HepG2 (cell line): ENCODE data around the gene PCDHGA1. TPM values are rescaled to one million over a fixed set of nuclear protein-coding genes. Genes with fewer than 3 reads are reported as not detected.

Source experiments
- ATAC-seq: fragments of 200-7000 bp; cut with Tn5 transposase; 3 replicates; pipeline ENCODE4 v1.9.1; 2020; ENCODE audit warnings: mild to moderate bottlenecking, moderate library complexity
- BruUV-seq: library from RNA; stranded (reverse); fragments of 400-500 nt; replicated peaks from 2 replicates; lab custom pipeline; 2021; lab: Mats Ljungman, UMichigan
- CTCF ChIA-PET: fragments of 300-600 bp; formaldehyde crosslinking; extraction: SDS; loops from one replicate; lab custom pipeline; 2021; ENCODE audit warnings: low total read pairs, inconsistent platforms, low intra/inter-chr PET ratio; lab: Yijun Ruan, JAX
- POLR2A ChIA-PET: fragments of 350-600 bp; sonication (Branson Sonifier 250); formaldehyde crosslinking; loops from one replicate; lab custom pipeline; 2020; ENCODE audit warnings: antibody characterized with exemption, inconsistent platforms; lab: Yijun Ruan, JAX
- DNase-seq: peaks from one replicate; pipeline ENCODE4 v3.0.0-alpha.2; 2015; ENCODE audit warnings: low spot score
- FAIRE-seq: peaks from 3 replicates; lab custom pipeline; 2011; peaks lifted over from hg19 to GRCh38; lab: Jason Lieb, UNC
- H2AFZ ChIP-seq: one replicate; pipeline ENCODE4 v1.6.1; 2011; ENCODE audit warnings: low read length, inconsistent platforms
- H3K27ac ChIP-seq: fragments of 300-600 bp; 3 replicates; pipeline ENCODE4 v1.8.0; 2011; ENCODE audit warnings: mixed run types, mild to moderate bottlenecking, mixed read lengths, low read length, inconsistent platforms; ENCODE audit not compliant: insufficient read depth; ENCODE audit errors: extremely low read length
- H3K27me3 ChIP-seq, 2 experiments: fragments of 200-600 bp in 1 of 2; 2 replicates in 1 of 2; 3 replicates in 1 of 2; pipeline versions ENCODE4 v1.6.0 to v1.8.0; 2011; ENCODE audit warnings: low read length in 2 of 2, mild to moderate bottlenecking in 2 of 2, moderate library complexity in 2 of 2, inconsistent platforms in 1 of 2; ENCODE audit not compliant: insufficient read depth in 2 of 2, control insufficient read depth in 1 of 2
- H3K36me3 ChIP-seq, 2 experiments: fragments of 200-600 bp in 1 of 2; replicated peaks in 1 of 2; 2 replicates in 1 of 2; 3 replicates in 1 of 2; pipeline versions ENCODE4 v1.5.1 to v1.8.0; 2011; ENCODE audit warnings: low read length in 2 of 2, inconsistent platforms in 1 of 2; ENCODE audit not compliant: insufficient read depth in 2 of 2, control insufficient read depth in 1 of 2
- H3K4me1 ChIP-seq: 2 replicates; pipeline ENCODE4 v1.5.1; 2012; ENCODE audit warnings: low read length, inconsistent platforms; ENCODE audit not compliant: insufficient read depth
- H3K4me2 ChIP-seq: 2 replicates; pipeline ENCODE4 v1.6.0; 2011; ENCODE audit warnings: low read depth, low read length, inconsistent platforms
- H3K4me3 ChIP-seq, 3 experiments: fragments of 200-600 bp in 1 of 3; sonication (generic), shearing (Covaris generic) in 1 of 3; replicated peaks in 1 of 3; 2 replicates each; pipeline ENCODE4 v1.5.1; 2011 to 2016; ENCODE audit warnings: low read length in 3 of 3, inconsistent platforms in 2 of 3, low read depth in 2 of 3, mild to moderate bottlenecking in 2 of 3, control low read depth in 1 of 3, mixed read lengths in 1 of 3; ENCODE audit not compliant: insufficient read depth in 1 of 3
- H3K79me2 ChIP-seq: one replicate; pipeline ENCODE4 v1.6.1; 2011; ENCODE audit warnings: low read length, inconsistent platforms; ENCODE audit not compliant: insufficient read depth
- H3K9ac ChIP-seq: 2 replicates; pipeline ENCODE4 v1.6.0; 2011; ENCODE audit warnings: mild to moderate bottlenecking, low read depth, low read length, inconsistent platforms; ENCODE audit not compliant: insufficient read depth
- H3K9me3 ChIP-seq: 2 replicates; pipeline ENCODE4 v1.5.1; 2012; ENCODE audit warnings: mild to moderate bottlenecking, low read length
- H4K20me1 ChIP-seq: 2 replicates; pipeline ENCODE4 v1.6.0; 2011; ENCODE audit warnings: inconsistent platforms, mild to moderate bottlenecking, low read length, moderate library complexity; ENCODE audit not compliant: insufficient read depth
- CEBPB ChIP-seq: IDR thresholded peaks from 2 replicates; pipeline ENCODE4 v1.6.1; 2011; ENCODE audit warnings: low read depth, low read length, improper control_type of control experiment, borderline replicate concordance
- CTCF ChIP-seq: sonication (generic); formaldehyde crosslinking; IDR thresholded peaks from 2 replicates; pipeline ENCODE4 v1.5.0; 2020; ENCODE audit warnings: mild to moderate bottlenecking, missing genetic modification reagents, moderate library complexity
- GATAD1 ChIP-seq: IDR thresholded peaks from 2 replicates; pipeline ENCODE4 v1.6.1; 2016; ENCODE audit warnings: missing genetic modification reagents, missing compliant biosample characterization
- GPN1 ChIP-seq: sonication (generic); formaldehyde crosslinking; IDR thresholded peaks from 2 replicates; pipeline ENCODE4 v1.5.1; 2020; ENCODE audit warnings: missing genetic modification reagents, borderline replicate concordance
- KAT2B ChIP-seq: fragments of 150-350 bp; IDR thresholded peaks from 2 replicates; pipeline ENCODE4 v1.6.1; 2014; ENCODE audit warnings: low read depth, low read length, borderline replicate concordance
- KDM4B ChIP-seq: sonication (generic); formaldehyde crosslinking; IDR thresholded peaks from 2 replicates; pipeline ENCODE4 v1.4.0; 2020; ENCODE audit warnings: missing genetic modification reagents
- MBD4 ChIP-seq: IDR thresholded peaks from 2 replicates; pipeline ENCODE4 v1.6.1; 2012; ENCODE audit warnings: low read length, inconsistent platforms, borderline replicate concordance
- NFIB ChIP-seq: sonication (generic); formaldehyde crosslinking; IDR thresholded peaks from 2 replicates; pipeline ENCODE4 v1.9.0; 2021; ENCODE audit warnings: missing genetic modification reagents, mild to moderate bottlenecking, borderline replicate concordance
- ZNF225 ChIP-seq: sonication (generic); formaldehyde crosslinking; IDR thresholded peaks from 2 replicates; pipeline ENCODE4 v1.4.0; 2020; ENCODE audit warnings: mild to moderate bottlenecking, missing genetic modification reagents
- ZNF510 ChIP-seq: sonication (generic); formaldehyde crosslinking; IDR thresholded peaks from 2 replicates; pipeline ENCODE4 v1.4.0; 2020; ENCODE audit warnings: low read depth, mild to moderate bottlenecking, missing genetic modification reagents
- ZNF512 ChIP-seq: sonication (generic); formaldehyde crosslinking; IDR thresholded peaks from 2 replicates; pipeline ENCODE4 v1.4.0; 2020; ENCODE audit warnings: mild to moderate bottlenecking, missing genetic modification reagents
- ZNF530 ChIP-seq: sonication (generic); formaldehyde crosslinking; IDR thresholded peaks from 2 replicates; pipeline ENCODE4 v1.5.0; 2020; ENCODE audit warnings: low read depth, mild to moderate bottlenecking, missing genetic modification reagents
- ZNF549 ChIP-seq: sonication (generic); formaldehyde crosslinking; IDR thresholded peaks from 2 replicates; pipeline ENCODE4 v1.5.0; 2020; ENCODE audit warnings: missing genetic modification reagents
- ZNF576 ChIP-seq: sonication (generic); formaldehyde crosslinking; IDR thresholded peaks from 2 replicates; pipeline ENCODE4 v1.4.0; 2020; ENCODE audit warnings: mild to moderate bottlenecking, missing genetic modification reagents
- WGBS: methylation state at CpG from one replicate; pipeline ENCODE4 v1.1.6; 2017; ENCODE audit warnings: low lambda C conversion rate; 5-methylcytosine and 5-hydroxymethylcytosine counted together
- in situ Hi-C: cut with HindIII; loops from 2 replicates; pipeline ENCODE4 v1.10.0; 2017; ENCODE audit warnings: low pct_unique_long_range_greater_than_20kb; ENCODE audit not compliant: extremely low pct_ligation_motif_present
- intact Hi-C: fragments of 100-400 bp; cut with micrococcal nuclease; formaldehyde crosslinking; loops from one replicate; pipeline ENCODE4 v1.10.0; 2022; ENCODE audit not compliant: unreplicated experiment
- polyA plus RNA-seq, 8 experiments: library from polyadenylated mRNA; depleted of rRNA in 3 of 8; stranded (reverse) in 7 of 8; unstranded in 1 of 8; fragments of >200 nt; fragmentation: Illumina TruSeq in 4 of 8; extraction: Trizol in 4 of 8; gene quantifications; 2 replicates each; pipeline versions ENCODE4 v1.2.1 to v1.2.3, GENCODE V29; 2011 to 2016; ENCODE audit warnings: low read depth in 4 of 8, missing spikeins in 1 of 8, mixed read lengths in 1 of 8; ENCODE audit not compliant: insufficient read depth in 1 of 8
- total RNA-seq, 5 experiments: library from RNA; depleted of rRNA; stranded (reverse); fragments of >200 nt; fragmentation: Illumina TruSeq; extraction: Trizol; gene quantifications; 2 replicates each; pipeline ENCODE4 v1.2.3, GENCODE V29; 2016; ENCODE audit warnings: low read depth in 1 of 5

PCDHGA1 gene
- total and polyA plus RNA-seq, 2 of the 13 experiments (the other 11 are each of a cell fraction or from before 2014, with no cell fraction given): 0.31 to 0.40 TPM

- TF ChIP-seq KAT2B (no peak), NFIB (CRISPR knock-in tag) (no peak), KDM4B (no peak), ZNF530 (no peak), CEBPB (no peak), ZNF576 (CRISPR knock-in tag) (no peak), ZNF510 (CRISPR knock-in tag) (no peak), ZNF225 (no peak), ZNF512 (no peak), ZNF549 (CRISPR knock-in tag) (no peak)
These were observed 21.3 kb downstream of the PCDHGA1 start (continued) for GRCh38 chr5:141351591-141351990.

GRCh38 chr5:141354900-141355469 is 24.7 kb downstream of the PCDHGA1 start, which contains the start of gene PCDHGA4:
PCDHGA4 (plus strand) TSS chr5:141355021; CDS start chr5:141355108, 87 bp downstream.
- no peak within 1 kb of the TSS for H3K27ac ChIP-seq
- CTCF ChIA-PET: no interaction called here
- no peak for TF ChIP-seq GATAD1 (CRISPR knock-in tag)
- peak; percentile 21 for TF ChIP-seq CTCF
- TF ChIP-seq GPN1 (CRISPR knock-in tag): no peak
- no peak for TF ChIP-seq MBD4
- TF ChIP-seq, all 625 proteins: peak for 1
- Histone ChIP-seq H3K9me3 (peaks cover 18% of the 10 kb centered on the region), H3K9ac (no peak within 1 kb of the TSS), H3K79me2 (no peaks in the 10 kb centered on the region), H3K4me2 (no peak within 1 kb of the TSS), H3K4me3 (no peak within 1 kb of the TSS), H4K20me1 (no peaks in the 10 kb centered on the region), H3K27me3 (no peaks in the 10 kb centered on the region; a peak in 1 of 5 replicates), H3K36me3 (no peaks in the 10 kb centered on the region), H2AFZ (no peak within 1 kb of the TSS), H3K4me1 (no peaks in the 10 kb centered on the region; the same call in 1 of the 2 replicates)
- ATAC-seq: no peak
- BruUV-seq: no TSS peak
- POLR2A ChIA-PET: no interaction called here
- intact Hi-C loops: loop anchor here (10.0 kb wide), 1 partner anchor 170 kb away; no protein-coding TSS in a partner anchor
- no peak for FAIRE-seq
- DNase-seq: no peak
- in situ Hi-C loops: loop anchor here (10.0 kb wide), 1 partner anchor 170 kb away; no protein-coding TSS in a partner anchor
- WGBS: 60% methylated on average over 17 of the region's 29 CpGs
